WTC11 (cell line): ENCODE measurements around the gene DMD. TPM values are rescaled to one million over a fixed set of nuclear protein-coding genes. Genes with fewer than 3 reads are reported as not detected.

Experiments
- ATAC-seq: fragments of 200-7000 bp; cut with Tn5 transposase; 2 replicates; pipeline ENCODE4 v1.10.0; 2021; ENCODE audit warnings: mild to moderate bottlenecking, moderate library complexity
- CTCF ChIA-PET: fragments of 300-600 bp; sonication (Branson Sonifier 250); formaldehyde crosslinking; loops from one replicate; lab custom pipeline; 2021; ENCODE audit warnings: antibody characterized with exemption; lab: Charles Lee
- POLR2A ChIA-PET: fragments of 350-600 bp; sonication (Branson Sonifier 250); formaldehyde crosslinking; loops from one replicate; lab custom pipeline; 2021; ENCODE audit warnings: antibody characterized with exemption; lab: Charles Lee
- DNase-seq: peaks from one replicate; pipeline ENCODE4 v3.0.0; 2021; ENCODE audit warnings: low spot score
- H3K27ac Mint-ChIP-seq: 2 replicates; pipeline ENCODE4 v1.8.0; 2021; ENCODE audit warnings: mixed read lengths
- H3K27me3 Mint-ChIP-seq: 2 replicates; pipeline ENCODE4 v1.8.0; 2021; ENCODE audit warnings: low read depth, mild to moderate bottlenecking, moderate library complexity, mixed read lengths
- H3K36me3 Mint-ChIP-seq: 2 replicates; pipeline ENCODE4 v1.8.0; 2021; ENCODE audit warnings: mixed read lengths
- H3K4me1 Mint-ChIP-seq: 2 replicates; pipeline ENCODE4 v1.8.0; 2022; ENCODE audit warnings: mixed read lengths
- H3K4me3 Mint-ChIP-seq: 2 replicates; pipeline ENCODE4 v1.8.0; 2021; ENCODE audit warnings: mild to moderate bottlenecking, moderate library complexity, mixed read lengths
- H3K9me3 Mint-ChIP-seq: 2 replicates; pipeline ENCODE4 v1.8.0; 2021; ENCODE audit warnings: mixed read lengths
- ARID4B ChIP-seq: sonication (generic); formaldehyde crosslinking; IDR thresholded peaks from 2 replicates; pipeline ENCODE4 v1.8.0; 2023; ENCODE audit warnings: missing genetic modification reagents, mild to moderate bottlenecking, borderline replicate concordance
- CREM ChIP-seq: sonication (generic); formaldehyde crosslinking; IDR thresholded peaks from 2 replicates; pipeline ENCODE4 v1.8.1; 2022; ENCODE audit warnings: mild to moderate bottlenecking, missing genetic modification reagents, moderate library complexity
- ERG ChIP-seq: fragments of 250-450 bp; sonication (Bioruptor Pico); IDR thresholded peaks from 2 replicates; pipeline ENCODE4 v1.8.0; 2021; ENCODE audit warnings: mild to moderate bottlenecking
- ESRRA ChIP-seq: sonication (generic); formaldehyde crosslinking; IDR thresholded peaks from 2 replicates; pipeline ENCODE4 v1.8.1; 2022; ENCODE audit warnings: mild to moderate bottlenecking, missing genetic modification reagents, borderline replicate concordance
- GRHL2 ChIP-seq: fragments of 250-450 bp; sonication (Bioruptor Pico); IDR thresholded peaks from 2 replicates; pipeline ENCODE4 v1.8.0; 2022; ENCODE audit warnings: mild to moderate bottlenecking, moderate library complexity; ENCODE audit not compliant: insufficient replicate concordance, severe bottlenecking
- MXD4 ChIP-seq: fragments of 250-450 bp; sonication (Bioruptor Pico); IDR thresholded peaks from 2 replicates; pipeline ENCODE4 v1.8.0; 2021; ENCODE audit warnings: mild to moderate bottlenecking, moderate library complexity, borderline replicate concordance
- MYBL2 ChIP-seq: sonication (generic); formaldehyde crosslinking; IDR thresholded peaks from 2 replicates; pipeline ENCODE4 v1.8.1; 2023; ENCODE audit warnings: mild to moderate bottlenecking, moderate library complexity, missing genetic modification reagents
- NR3C1 ChIP-seq: sonication (generic); formaldehyde crosslinking; conservative IDR thresholded peaks from 2 replicates; pipeline ENCODE4 v1.8.1; 2023; ENCODE audit warnings: low read depth, mild to moderate bottlenecking, missing genetic modification reagents
- PREB ChIP-seq: sonication (generic); formaldehyde crosslinking; IDR thresholded peaks from 2 replicates; pipeline ENCODE4 v1.8.1; 2022; ENCODE audit warnings: mild to moderate bottlenecking, missing genetic modification reagents, moderate library complexity, borderline replicate concordance
- TP53 ChIP-seq: sonication (generic); formaldehyde crosslinking; IDR thresholded peaks from 2 replicates; pipeline ENCODE4 v1.8.1; 2023; ENCODE audit warnings: mild to moderate bottlenecking, missing genetic modification reagents
- ZNF263 ChIP-seq: sonication (generic); formaldehyde crosslinking; IDR thresholded peaks from 2 replicates; pipeline ENCODE4 v1.8.1; 2022; ENCODE audit warnings: low read depth, mild to moderate bottlenecking, moderate library complexity, missing genetic modification reagents
- total RNA-seq: library from RNA; stranded (reverse); gene quantifications from 3 replicates; pipeline ENCODE4 v1.2.3, GENCODE V29; 2021
- TF ChIP-seq, protein P1 (sequence below): sonication (generic); formaldehyde crosslinking; IDR thresholded peaks from 2 replicates; pipeline ENCODE4 v1.8.0; 2022; ENCODE audit warnings: mild to moderate bottlenecking, missing genetic modification reagents
- TF ChIP-seq, protein P2 (sequence below): sonication (generic); formaldehyde crosslinking; IDR thresholded peaks from 2 replicates; pipeline ENCODE4 v1.8.1; 2022; ENCODE audit warnings: missing genetic modification reagents, borderline replicate concordance
- TF ChIP-seq, protein P3 (sequence below): sonication (generic); formaldehyde crosslinking; IDR thresholded peaks from 2 replicates; pipeline ENCODE4 v1.8.0; 2023; ENCODE audit warnings: mild to moderate bottlenecking, missing genetic modification reagents

The DMD gene
- total RNA-seq, 1 experiment from 2014 or later = 9.1 TPM

- ATAC-seq = no peak
Measured at GRCh38 chrX:31098079-31098478, 2113.3 kb downstream of the DMD start.

More at GRCh38 chrX:31098079-31098478, 2113.3 kb downstream of the DMD start:
- TF ChIP-seq ARID4B (CRISPR knock-in tag) (no peak), NR3C1 (CRISPR knock-in tag) (no peak), CREM (CRISPR knock-in tag) (no peak), MXD4 (no peak), TP53 (CRISPR knock-in tag) (no peak), MYBL2 (CRISPR knock-in tag) (no peak), ERG (CRISPR knock-in tag) (no peak), GRHL2 (CRISPR knock-in tag) (no peak), PREB (CRISPR knock-in tag) (no peak), ZNF263 (CRISPR knock-in tag) (no peak), ESRRA (CRISPR knock-in tag) (no peak)
- TF ChIP-seq, protein P1, sequence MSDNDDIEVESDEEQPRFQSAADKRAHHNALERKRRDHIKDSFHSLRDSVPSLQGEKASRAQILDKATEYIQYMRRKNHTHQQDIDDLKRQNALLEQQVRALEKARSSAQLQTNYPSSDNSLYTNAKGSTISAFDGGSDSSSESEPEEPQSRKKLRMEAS = no peak
- TF ChIP-seq, protein P2, sequence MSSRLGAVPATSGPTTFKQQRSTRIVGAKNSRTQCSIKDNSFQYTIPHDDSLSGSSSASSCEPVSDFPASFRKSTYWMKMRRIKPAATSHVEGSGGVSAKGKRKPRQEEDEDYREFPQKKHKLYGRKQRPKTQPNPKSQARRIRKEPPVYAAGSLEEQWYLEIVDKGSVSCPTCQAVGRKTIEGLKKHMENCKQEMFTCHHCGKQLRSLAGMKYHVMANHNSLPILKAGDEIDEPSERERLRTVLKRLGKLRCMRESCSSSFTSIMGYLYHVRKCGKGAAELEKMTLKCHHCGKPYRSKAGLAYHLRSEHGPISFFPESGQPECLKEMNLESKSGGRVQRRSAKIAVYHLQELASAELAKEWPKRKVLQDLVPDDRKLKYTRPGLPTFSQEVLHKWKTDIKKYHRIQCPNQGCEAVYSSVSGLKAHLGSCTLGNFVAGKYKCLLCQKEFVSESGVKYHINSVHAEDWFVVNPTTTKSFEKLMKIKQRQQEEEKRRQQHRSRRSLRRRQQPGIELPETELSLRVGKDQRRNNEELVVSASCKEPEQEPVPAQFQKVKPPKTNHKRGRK = no peak
- TF ChIP-seq, protein P3, sequence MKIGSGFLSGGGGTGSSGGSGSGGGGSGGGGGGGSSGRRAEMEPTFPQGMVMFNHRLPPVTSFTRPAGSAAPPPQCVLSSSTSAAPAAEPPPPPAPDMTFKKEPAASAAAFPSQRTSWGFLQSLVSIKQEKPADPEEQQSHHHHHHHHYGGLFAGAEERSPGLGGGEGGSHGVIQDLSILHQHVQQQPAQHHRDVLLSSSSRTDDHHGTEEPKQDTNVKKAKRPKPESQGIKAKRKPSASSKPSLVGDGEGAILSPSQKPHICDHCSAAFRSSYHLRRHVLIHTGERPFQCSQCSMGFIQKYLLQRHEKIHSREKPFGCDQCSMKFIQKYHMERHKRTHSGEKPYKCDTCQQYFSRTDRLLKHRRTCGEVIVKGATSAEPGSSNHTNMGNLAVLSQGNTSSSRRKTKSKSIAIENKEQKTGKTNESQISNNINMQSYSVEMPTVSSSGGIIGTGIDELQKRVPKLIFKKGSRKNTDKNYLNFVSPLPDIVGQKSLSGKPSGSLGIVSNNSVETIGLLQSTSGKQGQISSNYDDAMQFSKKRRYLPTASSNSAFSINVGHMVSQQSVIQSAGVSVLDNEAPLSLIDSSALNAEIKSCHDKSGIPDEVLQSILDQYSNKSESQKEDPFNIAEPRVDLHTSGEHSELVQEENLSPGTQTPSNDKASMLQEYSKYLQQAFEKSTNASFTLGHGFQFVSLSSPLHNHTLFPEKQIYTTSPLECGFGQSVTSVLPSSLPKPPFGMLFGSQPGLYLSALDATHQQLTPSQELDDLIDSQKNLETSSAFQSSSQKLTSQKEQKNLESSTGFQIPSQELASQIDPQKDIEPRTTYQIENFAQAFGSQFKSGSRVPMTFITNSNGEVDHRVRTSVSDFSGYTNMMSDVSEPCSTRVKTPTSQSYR (CRISPR knock-in tag) = no peak
- no peaks in the 10 kb centered on the region for H3K4me1 Mint-ChIP-seq
- DNase-seq = no peak
- ChIA-PET POLR2A (no interaction called here), CTCF (interaction anchor here (1.3 kb wide), 1 partner anchor 59 kb away, joined by 4 read pairs; no protein-coding TSS in a partner anchor)
- H3K9me3 Mint-ChIP-seq = peaks cover 18% of the 10 kb centered on the region; the same call in 1 of the 2 replicates
- H3K4me3 Mint-ChIP-seq = no peak overlapping the region
- no peak overlapping the region for H3K27ac Mint-ChIP-seq
- no peaks in the 10 kb centered on the region; the same call in 1 of the 2 replicates for H3K36me3 Mint-ChIP-seq
- no peaks in the 10 kb centered on the region for H3K27me3 Mint-ChIP-seq
